ENCODE measurements around the gene STAG3. TPM values are rescaled to one million over a fixed set of nuclear protein-coding genes. Genes with fewer than 3 reads are reported as not detected.
"Not testable (repeated sequence)": the region's sequence is repeated elsewhere in the genome, so short reads cannot be mapped to it uniquely, and the experiment has no call there.

STAG3 gene
- polyA plus RNA-seq, 3 donors: 13.2 to 33.8 (median 15.3) TPM

DNA sequence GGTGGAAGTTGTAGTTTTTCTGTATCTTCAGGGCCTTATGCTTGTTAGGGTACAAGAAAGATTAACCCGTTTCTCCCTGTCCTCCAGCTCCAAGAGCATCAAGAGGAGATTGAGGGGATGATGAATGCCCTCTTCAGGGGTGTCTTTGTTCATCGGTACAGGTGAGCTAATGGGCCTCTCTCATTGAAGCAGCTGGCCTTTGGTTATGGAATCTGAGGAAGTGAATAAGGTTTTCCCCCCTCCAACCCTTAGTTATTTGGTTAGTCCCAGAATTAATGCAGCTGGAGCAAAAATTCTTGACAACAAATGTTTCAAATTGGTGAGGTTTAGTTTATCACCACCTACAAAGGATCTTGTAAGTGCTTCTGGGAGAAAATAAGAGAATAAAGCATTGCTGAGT lies 17.5 kb downstream of the STAG3 start:
- no peak for DNase-seq (ENCODE audit: extremely low read depth in 1 of 11, low read depth in 9 of 11, low spot score in 4 of 11)

DNA sequence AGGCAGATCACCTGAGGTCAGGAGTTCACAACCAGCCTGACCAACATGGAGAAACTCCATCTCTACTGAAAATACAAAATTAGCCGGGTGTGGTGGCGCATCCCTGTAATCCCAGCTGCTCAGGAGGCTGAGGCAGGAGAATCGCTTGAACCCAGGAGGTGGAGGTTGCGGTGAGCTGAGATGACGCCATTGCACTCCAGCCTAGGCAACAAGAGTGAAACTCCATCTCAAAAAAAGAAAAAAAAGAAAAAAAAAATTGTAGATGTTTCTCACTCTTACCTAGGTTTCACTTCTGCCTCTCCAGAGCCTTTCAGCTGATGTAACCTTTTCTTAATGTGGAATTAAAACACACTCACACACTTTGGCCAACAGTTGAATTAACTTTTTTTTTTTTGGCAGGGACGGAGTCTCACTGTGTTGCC lies 18.2 kb downstream of the STAG3 start:
- DNase-seq (ENCODE audit: extremely low read depth in 1 of 11, low read depth in 9 of 11, low spot score in 4 of 11): not testable (repeated sequence)

DNA sequence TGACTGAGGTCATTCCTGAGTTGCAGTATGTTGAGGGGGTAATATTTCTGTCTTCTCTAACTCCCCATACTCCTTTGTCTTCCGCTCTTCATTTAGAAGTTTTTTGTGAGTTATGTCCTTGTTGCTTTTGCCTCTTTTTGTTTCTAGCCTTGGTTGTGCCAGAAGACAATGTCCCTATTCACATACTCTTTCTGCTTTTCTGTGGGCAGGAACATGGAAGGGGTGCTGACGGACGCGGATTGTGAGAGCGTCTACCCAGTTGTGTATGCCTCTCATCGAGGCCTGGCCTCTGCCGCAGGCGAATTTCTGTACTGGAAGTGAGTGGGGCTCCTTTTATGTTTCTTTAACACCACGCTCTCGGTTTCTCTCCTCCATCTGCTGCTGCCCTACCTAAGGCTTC lies 20.5 kb downstream of the STAG3 start:
- no peak for DNase-seq (ENCODE audit: extremely low read depth in 1 of 11, low read depth in 9 of 11, low spot score in 4 of 11)

DNA sequence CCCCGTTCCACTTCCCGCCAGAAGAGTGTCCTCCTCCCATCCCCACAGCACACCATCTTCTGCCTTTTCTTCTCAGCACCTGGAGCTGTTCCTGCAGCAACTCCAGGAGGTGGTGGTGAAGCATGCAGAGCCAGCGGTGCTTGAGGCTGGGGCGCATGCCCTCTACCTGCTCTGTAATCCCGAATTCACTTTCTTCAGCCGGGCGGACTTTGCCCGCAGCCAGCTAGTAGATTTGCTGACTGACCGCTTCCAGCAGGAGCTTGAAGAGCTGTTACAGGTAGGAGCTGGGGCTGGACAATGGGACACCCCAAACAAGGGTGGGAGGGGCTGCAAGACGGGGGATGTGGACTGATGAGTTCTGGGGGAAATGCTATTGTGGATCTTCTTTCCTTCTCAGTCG lies 23.0 kb downstream of the STAG3 start:
- DNase-seq (ENCODE audit: extremely low read depth in 1 of 11, low read depth in 9 of 11, low spot score in 4 of 11): no peak

DNA sequence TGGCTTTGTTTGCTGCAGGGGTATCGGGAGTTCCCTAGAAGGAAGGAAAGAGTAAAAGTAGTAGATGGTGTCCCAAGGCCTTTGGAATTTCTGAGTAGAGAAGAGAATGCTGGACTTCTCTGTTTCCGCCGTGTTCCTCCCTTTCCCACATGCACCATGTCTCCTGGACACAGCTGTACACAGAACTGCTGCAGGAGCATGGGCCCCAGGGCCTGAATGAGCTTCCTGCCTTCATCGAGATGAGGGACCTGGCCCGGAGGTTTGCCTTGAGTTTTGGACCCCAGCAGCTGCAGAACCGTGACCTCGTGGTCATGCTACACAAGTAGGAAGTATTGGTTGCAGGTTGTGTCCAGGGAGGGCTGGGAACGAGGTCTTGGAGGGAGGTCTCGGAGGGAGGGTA lies 26.7 kb downstream of the STAG3 start:
- DNase-seq (ENCODE audit: extremely low read depth in 1 of 11, low read depth in 9 of 11, low spot score in 4 of 11): no peak

DNA sequence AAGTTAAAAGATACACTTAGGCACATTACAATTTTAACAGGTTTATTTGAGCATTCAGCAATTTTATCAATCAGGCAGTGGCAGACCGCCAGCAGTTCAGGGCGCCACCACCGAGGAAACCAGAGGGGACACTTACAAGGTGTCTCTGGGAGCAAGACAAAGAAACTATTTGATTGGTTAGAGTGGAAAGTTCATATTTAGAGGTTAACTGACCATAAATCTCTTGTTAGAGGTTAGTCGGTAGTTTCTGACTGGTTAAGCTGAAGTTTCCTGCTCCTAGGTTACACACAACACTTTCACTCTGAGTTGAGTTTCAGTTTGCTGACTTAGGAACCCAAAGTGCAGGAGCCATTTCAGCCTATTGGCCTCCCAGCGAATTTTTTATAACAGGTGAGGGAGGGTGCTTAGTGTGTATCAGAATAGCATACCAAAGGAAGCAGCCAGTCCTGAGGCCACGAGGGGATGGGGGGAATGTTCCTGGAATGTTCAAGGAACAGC lies 31.2 kb downstream of the STAG3 start:
- peak in 8 of 11 donors; percentile 31 to 68 (median 44) for DNase-seq (ENCODE audit: extremely low read depth in 1 of 11, low read depth in 9 of 11, low spot score in 4 of 11)

DNA sequence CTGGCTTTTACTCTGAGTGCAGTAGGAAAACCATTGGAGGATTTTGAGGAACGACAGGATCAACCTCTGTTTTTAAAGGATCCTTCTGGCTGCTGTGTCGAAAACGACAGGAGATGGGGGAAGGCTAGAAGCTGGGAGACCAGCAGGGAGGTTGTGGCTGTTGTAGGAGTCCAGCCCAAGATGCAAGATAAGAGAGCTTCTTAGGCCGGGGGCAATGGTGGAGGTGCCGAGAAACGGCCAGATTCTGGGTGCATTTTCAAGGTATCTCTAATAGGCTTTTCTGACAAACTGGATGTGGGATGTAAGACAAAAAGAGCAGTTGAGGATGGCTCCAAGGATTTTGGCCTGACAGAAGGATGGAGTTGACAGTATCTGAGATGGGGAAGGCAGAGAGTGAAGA lies 31.8 kb downstream of the STAG3 start:
- DNase-seq (ENCODE audit: extremely low read depth in 1 of 11, low read depth in 9 of 11, low spot score in 4 of 11): no peak

DNA sequence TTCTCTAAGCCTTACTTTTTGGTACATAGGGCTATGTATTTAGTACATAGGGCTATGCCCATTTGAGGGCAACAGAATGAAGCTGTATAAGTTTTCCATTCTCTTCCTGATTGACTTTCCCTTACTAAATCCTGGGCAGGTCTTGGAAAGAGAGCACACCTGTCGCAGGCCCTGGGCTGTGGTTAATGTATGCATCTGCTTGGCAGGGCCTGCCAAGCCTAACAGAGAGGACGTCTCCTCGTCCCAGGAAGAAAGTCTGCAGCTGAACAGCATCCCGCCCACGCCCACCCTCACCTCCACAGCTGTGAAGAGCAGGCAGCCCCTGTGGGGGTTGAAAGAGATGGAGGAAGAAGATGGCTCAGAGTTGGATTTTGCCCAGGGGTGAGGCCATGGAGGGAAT lies 33.1 kb downstream of the STAG3 start:
- DNase-seq (ENCODE audit: extremely low read depth in 1 of 11, low read depth in 9 of 11, low spot score in 4 of 11): no peak

DNA sequence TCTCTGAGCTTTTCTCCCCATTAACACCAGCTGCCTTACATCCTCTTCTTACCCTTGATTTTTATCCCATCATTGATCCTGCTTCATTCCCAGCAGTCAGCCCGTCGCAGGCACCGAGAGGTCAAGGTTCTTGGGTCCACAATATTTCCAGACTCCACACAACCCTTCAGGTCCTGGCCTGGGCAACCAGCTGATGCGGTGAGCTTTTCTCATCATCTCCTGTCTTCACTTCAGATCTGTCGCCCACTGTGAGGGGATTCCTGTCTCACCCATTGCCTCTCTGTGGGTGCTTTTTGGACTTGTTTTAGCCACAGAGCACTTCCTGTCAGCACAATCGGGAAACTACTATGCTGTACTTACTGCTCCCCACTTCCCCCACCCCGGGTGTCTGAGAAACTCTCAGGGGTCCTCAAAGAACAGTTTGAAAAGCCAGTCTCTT lies 33.6 kb downstream of the STAG3 start:
- DNase-seq (ENCODE audit: extremely low read depth in 1 of 11, low read depth in 9 of 11, low spot score in 4 of 11): no peak

DNA sequence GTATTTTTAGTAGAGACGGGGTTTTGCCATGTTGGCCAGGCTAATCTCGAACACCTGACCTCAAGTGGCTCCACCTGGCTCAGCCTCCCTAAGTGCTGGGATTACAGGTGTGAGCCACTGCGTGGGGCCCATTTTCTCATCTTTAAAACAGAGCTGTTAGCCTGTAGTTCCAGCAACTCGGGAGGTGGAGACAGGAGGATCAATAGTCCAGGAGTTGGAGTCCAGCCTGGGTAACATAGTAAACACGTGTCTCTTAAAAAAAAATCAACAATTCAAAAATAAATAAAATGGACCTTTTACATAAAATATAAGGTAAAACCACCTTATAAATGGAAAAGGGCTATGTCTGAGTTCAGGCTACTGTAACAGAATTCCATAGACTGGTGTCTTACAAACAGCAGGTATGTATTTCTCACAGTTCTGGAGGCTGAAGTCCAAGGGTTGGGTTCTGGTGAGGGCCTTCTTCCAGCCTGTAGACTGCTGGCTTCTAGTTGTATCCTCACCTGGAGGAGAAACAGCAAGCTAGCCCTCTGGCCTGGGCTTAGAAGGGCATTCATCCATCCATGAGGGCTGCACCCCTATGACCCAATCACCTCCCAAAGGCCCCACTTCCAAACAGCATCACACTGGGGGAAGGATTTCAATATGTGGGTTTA lies 35.0 kb downstream of the STAG3 start:
- no peak for DNase-seq (ENCODE audit: extremely low read depth in 1 of 11, low read depth in 9 of 11, low spot score in 4 of 11)

DNA sequence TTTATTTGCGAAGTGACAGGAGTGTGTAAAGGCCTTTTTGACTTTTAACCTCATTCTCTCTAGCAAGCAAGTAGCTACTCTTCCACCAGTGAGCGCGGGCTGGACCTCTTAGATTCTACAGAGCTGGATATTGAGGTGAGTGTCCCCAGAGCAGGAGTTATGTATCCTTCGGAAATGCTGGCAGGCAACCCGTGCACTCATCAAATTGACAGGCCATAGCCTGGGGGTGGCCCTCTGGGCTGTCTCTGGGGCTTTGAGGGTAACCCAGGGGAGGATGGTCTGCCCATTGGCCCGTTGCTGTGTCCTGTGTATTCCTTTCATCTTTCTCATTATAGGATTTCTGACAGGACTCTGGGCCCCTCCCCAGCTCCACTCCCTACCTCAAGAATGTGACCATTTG lies 36.0 kb downstream of the STAG3 start:
- no peak for DNase-seq (ENCODE audit: extremely low read depth in 1 of 11, low read depth in 9 of 11, low spot score in 4 of 11)

DNA sequence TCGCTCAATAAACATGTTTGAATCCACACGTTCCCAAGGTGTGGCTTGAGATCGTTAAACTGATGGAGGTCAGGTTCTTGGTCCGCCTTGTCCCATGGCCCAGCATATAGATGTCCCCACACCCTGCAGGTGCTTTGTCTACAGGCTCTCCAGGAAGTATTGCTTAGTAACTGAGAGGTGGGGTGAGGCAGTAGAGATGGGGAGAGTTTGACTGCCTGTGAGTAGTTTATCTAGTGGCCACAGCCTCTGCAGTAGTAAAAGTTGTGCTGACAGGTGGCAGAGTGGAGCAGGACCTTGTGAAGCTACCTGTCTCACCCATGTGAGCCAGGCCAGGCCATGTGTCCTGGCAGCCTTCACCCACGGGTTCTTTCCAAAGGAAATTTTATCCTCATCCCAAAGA lies 36.6 kb downstream of the STAG3 start:
- not testable (repeated sequence) for DNase-seq (ENCODE audit: extremely low read depth in 1 of 11, low read depth in 9 of 11, low spot score in 4 of 11)

DNA sequence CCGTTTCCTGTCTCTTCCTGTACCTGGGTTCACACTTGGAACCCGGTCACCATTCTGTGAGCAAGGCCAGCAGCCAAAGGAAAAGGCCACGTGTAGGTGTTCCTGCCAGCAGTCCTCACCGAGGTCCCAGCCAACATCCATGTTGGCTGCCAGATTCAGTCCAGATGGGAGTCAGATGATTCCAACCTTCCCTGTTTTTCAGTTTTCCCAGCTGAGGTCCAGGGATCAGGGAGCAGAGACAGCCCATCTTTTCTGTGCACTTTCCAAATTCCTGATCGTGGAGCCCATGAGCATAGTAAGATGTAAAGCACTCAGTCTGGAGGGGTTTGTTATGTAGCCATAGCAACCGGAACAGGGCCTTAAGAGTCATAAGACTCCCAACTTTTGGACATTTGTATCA lies 38.2 kb downstream of the STAG3 start:
- no peak for DNase-seq (ENCODE audit: extremely low read depth in 1 of 11, low read depth in 9 of 11, low spot score in 4 of 11)

DNA sequence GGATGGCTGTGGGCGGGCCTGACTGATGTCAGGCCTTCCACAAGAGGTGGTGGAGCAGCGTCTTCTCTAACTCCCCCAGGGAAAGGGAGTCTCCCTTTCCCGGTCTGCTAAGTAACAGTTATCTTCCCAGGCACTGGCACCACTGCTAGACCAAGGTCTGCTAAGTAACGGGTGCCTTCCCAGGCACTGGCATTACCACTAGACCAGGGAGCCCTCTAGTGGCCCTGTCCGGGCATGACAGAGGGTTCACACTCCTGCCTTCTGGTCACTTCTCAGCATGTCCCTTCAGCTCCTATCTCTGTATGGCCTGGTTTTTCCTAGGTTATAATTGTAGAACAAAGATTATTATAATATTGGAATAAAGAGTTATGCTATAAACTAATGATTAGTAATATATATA lies 40.2 kb downstream of the STAG3 start:
- not testable (repeated sequence) for DNase-seq (ENCODE audit: extremely low read depth in 1 of 11, low read depth in 9 of 11, low spot score in 4 of 11)

DNA sequence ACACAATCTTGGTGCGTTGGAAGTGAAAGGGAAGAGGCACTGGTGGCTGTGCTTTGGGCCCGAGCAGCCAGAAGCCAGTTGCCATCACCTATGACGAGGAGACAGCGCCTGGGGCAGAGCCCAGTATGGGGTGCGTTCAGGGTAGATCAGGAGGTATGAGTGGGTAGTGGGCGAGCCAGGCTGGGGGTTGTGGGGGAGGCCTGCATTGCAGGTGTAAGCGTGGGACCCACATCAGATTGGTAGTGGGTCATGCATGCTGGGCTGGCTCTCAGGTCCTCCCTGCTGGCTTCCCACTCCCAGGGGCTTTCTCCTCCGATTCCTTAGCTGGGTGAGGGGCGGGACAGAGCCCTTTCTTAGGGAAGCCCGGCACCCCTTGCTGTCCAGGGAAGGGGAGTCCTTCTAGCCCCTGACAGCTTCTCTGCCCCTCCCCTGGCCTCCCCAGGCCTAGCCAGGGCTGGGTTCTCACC lies 41.6 kb downstream of the STAG3 start:
- DNase-seq (ENCODE audit: extremely low read depth in 1 of 11, low read depth in 9 of 11, low spot score in 4 of 11): no peak

DNA sequence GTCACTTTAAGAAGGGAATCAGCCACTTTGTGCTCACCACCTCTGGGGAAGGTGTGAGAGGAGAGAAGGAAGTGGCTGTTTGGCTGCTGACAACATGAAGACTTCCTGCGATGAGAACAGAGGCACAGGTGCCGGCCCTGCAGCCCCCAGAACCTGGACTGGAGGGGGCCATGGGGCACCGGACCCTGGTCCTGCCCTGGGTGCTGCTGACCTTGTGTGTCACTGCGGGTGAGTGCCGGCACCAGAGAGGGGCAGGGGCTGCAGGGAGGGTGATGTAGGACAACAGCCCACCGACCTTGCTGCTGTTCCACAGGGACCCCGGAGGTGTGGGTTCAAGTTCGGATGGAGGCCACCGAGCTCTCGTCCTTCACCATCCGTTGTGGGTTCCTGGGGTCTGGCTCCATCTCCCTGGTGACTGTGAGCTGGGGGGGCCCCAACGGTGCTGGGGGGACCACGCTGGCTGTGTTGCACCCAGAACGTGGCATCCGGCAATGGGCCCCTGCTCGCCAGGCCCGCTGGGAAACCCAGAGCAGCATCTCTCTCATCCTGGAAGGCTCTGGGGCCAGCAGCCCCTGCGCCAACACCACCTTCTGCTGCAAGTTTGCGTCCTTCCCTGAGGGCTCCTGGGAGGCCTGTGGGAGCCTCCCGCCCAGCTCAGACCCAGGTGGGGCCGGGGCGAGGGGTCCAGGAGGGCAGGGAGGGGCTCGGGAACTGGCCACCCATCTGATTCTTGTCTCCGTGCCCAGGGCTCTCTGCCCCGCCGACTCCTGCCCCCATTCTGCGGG lies 42.3 kb downstream of the STAG3 start, which contains the start of gene PVRIG:
Gene PVRIG (plus strand): TSS at position 149 of the 785 bp plus-strand sequence. CDS start 22 bp downstream, at position 171.
- not testable (repeated sequence) for DNase-seq (ENCODE audit: extremely low read depth in 1 of 11, low read depth in 9 of 11, low spot score in 4 of 11)

DNA sequence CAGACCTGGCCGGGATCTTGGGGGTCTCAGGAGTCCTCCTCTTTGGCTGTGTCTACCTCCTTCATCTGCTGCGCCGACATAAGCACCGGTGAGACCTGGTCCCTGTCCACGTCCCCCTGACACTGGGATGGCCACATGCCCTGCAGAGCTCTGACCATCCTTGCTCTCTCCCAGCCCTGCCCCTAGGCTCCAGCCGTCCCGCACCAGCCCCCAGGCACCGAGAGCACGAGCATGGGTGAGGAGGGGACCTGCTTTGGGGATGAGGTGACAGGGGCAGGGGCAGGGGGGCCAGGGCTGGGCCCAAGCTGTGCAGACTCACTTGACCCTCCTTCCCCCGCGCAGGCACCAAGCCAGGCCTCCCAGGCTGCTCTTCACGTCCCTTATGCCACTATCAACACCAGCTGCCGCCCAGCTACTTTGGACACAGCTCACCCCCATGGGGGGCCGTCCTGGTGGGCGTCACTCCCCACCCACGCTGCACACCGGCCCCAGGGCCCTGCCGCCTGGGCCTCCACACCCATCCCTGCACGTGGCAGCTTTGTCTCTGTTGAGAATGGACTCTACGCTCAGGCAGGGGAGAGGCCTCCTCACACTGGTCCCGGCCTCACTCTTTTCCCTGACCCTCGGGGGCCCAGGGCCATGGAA lies 43.0 kb downstream of the STAG3 start:
- DNase-seq (ENCODE audit: extremely low read depth in 1 of 11, low read depth in 9 of 11, low spot score in 4 of 11): no peak

DNA sequence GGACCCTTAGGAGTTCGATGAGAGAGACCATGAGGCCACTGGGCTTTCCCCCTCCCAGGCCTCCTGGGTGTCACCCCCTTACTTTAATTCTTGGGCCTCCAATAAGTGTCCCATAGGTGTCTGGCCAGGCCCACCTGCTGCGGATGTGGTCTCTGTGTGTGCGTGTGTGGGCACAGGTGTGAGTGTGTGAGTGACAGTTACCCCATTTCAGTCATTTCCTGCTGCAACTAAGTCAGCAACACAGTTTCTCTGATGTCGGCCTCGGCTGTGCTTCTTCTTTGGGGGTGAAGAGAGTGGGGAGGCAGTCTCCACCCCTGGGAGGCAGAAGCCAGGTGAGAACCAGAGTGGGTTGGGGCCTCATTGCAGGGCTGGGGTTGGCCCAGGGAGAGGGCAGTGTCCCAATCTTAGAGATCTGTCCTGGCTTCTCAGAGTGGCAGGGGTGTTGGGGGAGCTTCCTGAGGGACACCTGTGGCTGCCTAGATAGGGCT lies 43.6 kb downstream of the STAG3 start:
- no peak for DNase-seq (ENCODE audit: extremely low read depth in 1 of 11, low read depth in 9 of 11, low spot score in 4 of 11)

DNA sequence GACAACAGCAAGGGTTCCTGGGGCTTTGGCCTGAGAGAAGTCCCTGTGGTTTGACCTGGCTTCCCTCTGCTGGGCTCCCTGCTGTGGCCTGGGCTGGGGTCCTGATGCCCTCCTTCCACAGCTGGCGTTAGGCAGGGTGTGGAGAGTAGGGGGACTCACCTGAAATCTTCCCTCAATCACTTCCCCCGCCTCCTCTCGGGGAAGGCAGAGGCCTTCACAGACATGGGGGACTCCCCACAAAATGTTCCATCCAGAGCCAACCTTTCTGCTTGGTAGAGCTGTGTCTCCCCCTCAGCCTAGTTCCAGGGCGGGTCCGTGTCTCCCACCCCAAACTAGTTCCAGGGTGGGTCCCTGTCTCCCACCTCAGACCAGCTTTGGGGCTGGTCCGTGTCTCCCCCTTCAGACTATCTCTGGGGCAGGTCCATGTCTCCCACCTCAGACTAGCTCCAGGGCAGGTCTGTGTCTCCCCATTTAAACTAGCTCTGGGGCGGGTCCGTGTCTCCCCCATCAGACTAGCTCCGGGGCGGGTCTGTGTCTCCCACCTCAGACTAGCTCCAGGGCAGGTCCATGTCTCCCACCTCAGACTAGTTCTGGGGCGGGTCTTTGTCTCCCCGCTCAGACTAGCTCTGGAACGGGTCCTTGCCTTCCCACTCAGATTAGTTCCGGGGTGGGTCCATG lies 44.2 kb downstream of the STAG3 start:
- DNase-seq (ENCODE audit: extremely low read depth in 1 of 11, low read depth in 9 of 11, low spot score in 4 of 11): no peak
